Astrocyte (in vitro differentiated cells and primary cell): ENCODE measurements around the gene PKD1L1. TPM values are rescaled to one million over a fixed set of nuclear protein-coding genes. Genes with fewer than 3 reads are reported as not detected.
A peak's percentile ranks its signal among the peaks of the same experiment; 100 is the strongest.

Source experiments
- DNase-seq: peaks from one replicate; pipeline ENCODE4 v3.0.0-alpha.2; 2010; ENCODE audit warnings: low read depth
- FAIRE-seq: peaks from 2 replicates; lab custom pipeline; 2011; peaks lifted over from hg19 to GRCh38; lab: Jason Lieb, UNC
- H2AFZ ChIP-seq: 2 replicates; pipeline ENCODE4 v1.6.0; 2012; ENCODE audit warnings: low read depth, low read length, inconsistent platforms
- H3K27ac ChIP-seq: 2 replicates; pipeline ENCODE4 v1.5.1; 2011; ENCODE audit warnings: low read depth, low read length, inconsistent platforms
- H3K27me3 ChIP-seq: 2 replicates; pipeline ENCODE4 v1.6.0; 2011; ENCODE audit warnings: low read length, inconsistent platforms; ENCODE audit not compliant: insufficient read depth
- H3K36me3 ChIP-seq: 2 replicates; pipeline ENCODE4 v1.5.1; 2011; ENCODE audit warnings: low read length, inconsistent platforms; ENCODE audit not compliant: insufficient read depth
- H3K4me1 ChIP-seq: 2 replicates; pipeline ENCODE4 v1.5.1; 2011; ENCODE audit warnings: low read length, inconsistent platforms; ENCODE audit not compliant: insufficient read depth
- H3K4me2 ChIP-seq: 2 replicates; pipeline ENCODE4 v1.6.0; 2012; ENCODE audit warnings: low read length, inconsistent platforms
- H3K4me3 ChIP-seq: 2 replicates; pipeline ENCODE4 v1.5.1; 2011; ENCODE audit warnings: low read depth, mild to moderate bottlenecking, low read length, inconsistent platforms; ENCODE audit not compliant: insufficient read depth
- H3K79me2 ChIP-seq: 2 replicates; pipeline ENCODE4 v1.6.0; 2012; ENCODE audit warnings: mild to moderate bottlenecking, low read length, inconsistent platforms; ENCODE audit not compliant: insufficient read depth
- H3K9ac ChIP-seq: 2 replicates; pipeline ENCODE4 v1.6.0; 2012; ENCODE audit warnings: mild to moderate bottlenecking, low read length, inconsistent platforms
- H3K9me3 ChIP-seq: 2 replicates; pipeline ENCODE4 v1.5.1; 2012; ENCODE audit warnings: low read depth, mild to moderate bottlenecking, low read length, inconsistent platforms; ENCODE audit not compliant: insufficient read depth
- H4K20me1 ChIP-seq: 2 replicates; pipeline ENCODE4 v1.6.0; 2012; ENCODE audit warnings: low read length, inconsistent platforms; ENCODE audit not compliant: insufficient read depth
- H3K27ac Mint-ChIP-seq: one replicate; pipeline ENCODE4 v1.8.0; 2021; ENCODE audit warnings: mild to moderate bottlenecking, mixed read lengths; ENCODE audit not compliant: unreplicated experiment
- H3K27me3 Mint-ChIP-seq: one replicate; pipeline ENCODE4 v1.8.0; 2021; ENCODE audit warnings: low read depth, mixed read lengths; ENCODE audit not compliant: unreplicated experiment
- H3K36me3 Mint-ChIP-seq: one replicate; pipeline ENCODE4 v1.8.0; 2021; ENCODE audit warnings: low read depth, mixed read lengths; ENCODE audit not compliant: unreplicated experiment
- H3K4me1 Mint-ChIP-seq: one replicate; pipeline ENCODE4 v1.8.0; 2021; ENCODE audit warnings: low read depth, mixed read lengths; ENCODE audit not compliant: unreplicated experiment
- H3K4me3 Mint-ChIP-seq: one replicate; pipeline ENCODE4 v1.8.0; 2021; ENCODE audit warnings: mild to moderate bottlenecking, moderate library complexity, mixed read lengths; ENCODE audit not compliant: unreplicated experiment
- H3K9me3 Mint-ChIP-seq: one replicate; pipeline ENCODE4 v1.8.0; 2021; ENCODE audit warnings: mild to moderate bottlenecking, mixed read lengths; ENCODE audit not compliant: unreplicated experiment
- CTCF ChIP-seq: IDR thresholded peaks from 2 replicates; pipeline ENCODE4 v1.5.1; 2011; ENCODE audit warnings: low read depth, mild to moderate bottlenecking, inconsistent platforms, low read length, moderate library complexity; ENCODE audit not compliant: insufficient read depth
- EZH2 ChIP-seq: IDR thresholded peaks from 2 replicates; pipeline ENCODE4 v1.6.1; 2012; ENCODE audit warnings: mild to moderate bottlenecking, low read length, inconsistent platforms; ENCODE audit not compliant: insufficient read depth
- total RNA-seq: library from RNA; stranded (reverse); gene quantifications from 2 replicates; pipeline ENCODE4 v1.2.1, GENCODE V29; 2021

The PKD1L1 gene
- total RNA-seq, 1 donor from 2014 or later: 0.39 TPM

- Histone ChIP-seq H3K9ac (peak overlapping the region; percentile 60), H3K36me3 (no peaks in the 10 kb centered on the region), H3K4me1 (peaks cover 24% of the 10 kb centered on the region), H3K27me3 (no peaks in the 10 kb centered on the region), H2AFZ (peak overlapping the region; percentile 43), H4K20me1 (no peaks in the 10 kb centered on the region), H3K4me3 (no peak overlapping the region), H3K9me3 (no peaks in the 10 kb centered on the region), H3K4me2 (peak overlapping the region; percentile 49), H3K79me2 (no peaks in the 10 kb centered on the region), H3K27ac (peak overlapping the region; percentile 93)
- DNase-seq (peak; percentile 91), FAIRE-seq (peak; percentile 59)
- no peak overlapping the region for H3K4me3 Mint-ChIP-seq
- H3K27me3 Mint-ChIP-seq: no peaks in the 10 kb centered on the region
- H3K4me1 Mint-ChIP-seq: peaks cover 20% of the 10 kb centered on the region
- no peaks in the 10 kb centered on the region for H3K9me3 Mint-ChIP-seq
- TF ChIP-seq CTCF: no peak
- no peak for TF ChIP-seq EZH2
- no peaks in the 10 kb centered on the region for H3K36me3 Mint-ChIP-seq
- H3K27ac Mint-ChIP-seq: peak overlapping the region; percentile 91
Observed at GRCh38 chr7:47763063-47763974, 184.9 kb downstream of the PKD1L1 start.

GRCh38 chr7:47762746-47763062, 185.6 kb downstream of the PKD1L1 start:
- no peak for DNase-seq
- Mint-ChIP-seq H3K9me3 (no peaks in the 10 kb centered on the region), H3K4me3 (no peak overlapping the region), H3K27me3 (no peaks in the 10 kb centered on the region), H3K36me3 (no peaks in the 10 kb centered on the region), H3K27ac (peak overlapping the region; percentile 91), H3K4me1 (peaks cover 26% of the 10 kb centered on the region)
- Histone ChIP-seq H4K20me1 (no peaks in the 10 kb centered on the region), H3K27ac (peak overlapping the region; percentile 93), H3K79me2 (no peaks in the 10 kb centered on the region), H3K4me3 (no peak overlapping the region), H2AFZ (peak overlapping the region; percentile 43), H3K9me3 (no peaks in the 10 kb centered on the region), H3K27me3 (no peaks in the 10 kb centered on the region), H3K9ac (peak overlapping the region; percentile 60), H3K36me3 (no peaks in the 10 kb centered on the region), H3K4me1 (peaks cover 30% of the 10 kb centered on the region), H3K4me2 (peak overlapping the region; percentile 49)
- FAIRE-seq: no peak
- TF ChIP-seq CTCF (no peak), EZH2 (no peak)

- Mint-ChIP-seq H3K9me3 (no peaks in the 10 kb centered on the region), H3K27ac (no peak overlapping the region), H3K4me1 (peaks cover 30% of the 10 kb centered on the region), H3K36me3 (no peaks in the 10 kb centered on the region), H3K4me3 (no peak overlapping the region), H3K27me3 (no peaks in the 10 kb centered on the region)
- Histone ChIP-seq H3K4me3 (no peak overlapping the region), H3K27ac (peak overlapping the region; percentile 93), H2AFZ (no peak overlapping the region), H3K4me2 (no peak overlapping the region), H3K9me3 (no peaks in the 10 kb centered on the region), H3K27me3 (no peaks in the 10 kb centered on the region), H3K36me3 (no peaks in the 10 kb centered on the region), H4K20me1 (no peaks in the 10 kb centered on the region), H3K9ac (peak overlapping the region; percentile 60), H3K4me1 (peaks cover 35% of the 10 kb centered on the region), H3K79me2 (no peaks in the 10 kb centered on the region)
- no peak for DNase-seq
- no peak for TF ChIP-seq CTCF
- no peak for TF ChIP-seq EZH2
- no peak for FAIRE-seq
Observed at GRCh38 chr7:47762207-47762606, 186.1 kb downstream of the PKD1L1 start.
